Natural killer cell treated with Interleukin-12 subunit alpha and Interleukin-12 subunit beta and Interleukin-15 and Interleukin-18, amount 100 ng/mL, for 72 hours (primary cell): ENCODE results near the gene RRP15. TPM values are rescaled to one million over a fixed set of nuclear protein-coding genes. Genes with fewer than 3 reads are reported as not detected.

ENCODE experiments used
- ATAC-seq, 2 donors: fragments of 150-1000 bp; cut with Tn5 transposase in 1 of 2; sonication (Bioruptor Pico), chemical (Tn5 transposase) in 1 of 2; 2 replicates each; pipeline ENCODE4 v1.10.0; 2021
- DNase-seq: peaks from one replicate; pipeline ENCODE4 v3.0.0; 2022; ENCODE audit warnings: low spot score
- H3K27ac Mint-ChIP-seq, 2 donors: 1 replicate in 1 of 2; 2 replicates in 1 of 2; pipeline ENCODE4 v1.8.0; 2022; ENCODE audit warnings: mixed read lengths in 2 of 2, mild to moderate bottlenecking in 1 of 2, moderate library complexity in 1 of 2
- H3K27me3 Mint-ChIP-seq, 2 donors: 1 replicate in 1 of 2; 2 replicates in 1 of 2; pipeline ENCODE4 v1.8.0; 2022; ENCODE audit warnings: mixed read lengths in 2 of 2
- H3K36me3 Mint-ChIP-seq: one replicate; pipeline ENCODE4 v1.8.0; 2022; ENCODE audit warnings: mixed read lengths
- H3K4me1 Mint-ChIP-seq, 2 donors: 1 replicate in 1 of 2; 2 replicates in 1 of 2; pipeline ENCODE4 v1.8.0; 2022; ENCODE audit warnings: low read depth in 2 of 2, mixed read lengths in 2 of 2, mild to moderate bottlenecking in 1 of 2
- H3K4me3 Mint-ChIP-seq: one replicate; pipeline ENCODE4 v1.8.0; 2022; ENCODE audit warnings: mixed read lengths
- H3K9me3 Mint-ChIP-seq: 2 replicates; pipeline ENCODE4 v1.8.0; 2022; ENCODE audit warnings: mixed read lengths
- total RNA-seq, 2 donors: library from RNA; stranded (reverse); gene quantifications; one replicate each; pipeline ENCODE4 v1.2.3, GENCODE V29; 2022

The RRP15 gene
- total RNA-seq, 2 donors from 2014 or later: 23.9 to 32.4 TPM

DNA sequence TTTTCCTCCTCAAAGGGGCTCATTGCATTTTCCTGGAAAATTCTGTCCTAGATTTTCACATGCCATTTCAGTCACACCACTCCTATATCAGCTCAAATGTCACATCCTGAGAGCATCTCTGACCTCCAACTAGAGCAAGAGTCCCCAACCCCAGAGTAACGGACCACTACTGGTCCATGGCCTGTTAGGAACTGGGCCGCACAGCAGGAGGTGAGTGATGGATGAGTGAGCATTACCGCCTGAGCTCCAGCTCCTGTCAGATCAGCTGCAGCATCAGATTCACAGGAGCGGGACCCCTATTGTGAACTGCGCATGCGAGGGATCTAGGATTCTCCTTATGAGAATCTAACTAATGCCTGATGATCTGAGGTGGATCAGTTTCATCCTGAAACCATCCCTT is 12.7 kb upstream of the RRP15 start:
- no peak for ATAC-seq

DNA sequence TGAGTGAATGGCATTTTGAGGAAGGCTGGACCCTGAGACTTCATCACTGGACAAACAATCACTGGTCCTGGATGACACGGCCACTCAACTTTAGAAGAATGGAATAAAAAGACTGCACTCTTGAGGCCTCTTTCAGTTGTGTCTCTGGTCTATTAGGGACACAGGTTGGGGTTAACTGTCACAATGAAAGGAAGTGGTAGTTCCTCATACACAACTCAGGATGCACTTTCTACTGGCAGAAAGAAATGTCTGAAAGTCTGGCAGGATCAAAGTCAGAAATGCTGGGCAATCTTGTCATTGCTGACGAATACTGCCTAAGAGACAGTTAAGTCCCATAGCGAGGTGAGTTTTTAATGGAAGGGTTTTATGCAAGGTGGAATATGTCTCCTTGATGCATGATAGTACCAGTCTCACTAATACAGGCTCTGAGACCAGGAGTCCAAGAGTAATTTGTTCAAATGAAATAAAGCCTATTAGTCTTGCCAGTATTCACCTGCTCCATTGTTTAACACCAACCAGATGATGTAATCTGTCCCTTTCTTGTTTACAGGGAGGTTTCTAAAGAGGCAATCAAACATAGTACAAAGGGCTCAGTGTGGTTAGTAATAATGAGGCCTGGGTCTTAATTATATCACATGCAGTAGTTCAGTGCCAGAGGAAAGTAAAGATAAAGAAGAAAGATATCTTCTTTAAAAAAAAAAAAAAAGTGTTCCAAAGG is 11.2 kb upstream of the RRP15 start:
- Mint-ChIP-seq H3K27me3 (peaks cover 13 to 28% of the 10 kb centered on the region in 2 donors), H3K36me3 (no peaks in the 10 kb centered on the region), H3K27ac (no peak overlapping the region), H3K9me3 (no peaks in the 10 kb centered on the region), H3K4me1 (no peaks in the 10 kb centered on the region), H3K4me3 (no peak overlapping the region)
- DNase-seq (no peak), ATAC-seq (no peak)

More for the DNA sequence above, 12.7 kb upstream of the RRP15 start:
- H3K4me1 Mint-ChIP-seq: no peaks in the 10 kb centered on the region
- peaks cover 9 to 30% of the 10 kb centered on the region in 2 donors for H3K27me3 Mint-ChIP-seq
- no peaks in the 10 kb centered on the region for H3K36me3 Mint-ChIP-seq
- no peaks in the 10 kb centered on the region for H3K9me3 Mint-ChIP-seq
- H3K4me3 Mint-ChIP-seq: no peak overlapping the region
- H3K27ac Mint-ChIP-seq: no peak overlapping the region
- DNase-seq: no peak

DNA sequence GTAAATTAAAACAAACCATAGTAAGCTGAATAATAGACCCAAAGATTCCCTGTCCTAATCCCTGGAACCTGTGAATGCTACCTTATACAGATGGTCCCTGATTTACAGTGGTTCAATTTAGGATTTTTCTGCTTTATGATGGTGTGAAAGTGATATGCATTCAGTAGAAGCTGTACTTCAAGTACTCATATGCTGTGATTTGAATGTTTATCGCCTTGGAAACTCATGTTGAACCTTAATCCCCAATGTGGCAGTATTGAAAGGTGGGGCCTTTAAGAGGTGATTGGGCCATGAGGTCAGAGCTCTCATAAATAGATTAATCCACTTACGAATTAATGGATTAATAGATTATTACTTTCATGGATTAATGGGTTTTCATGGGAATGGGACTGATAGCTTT is 10.6 kb upstream of the RRP15 start:
- no peaks in the 10 kb centered on the region for H3K36me3 Mint-ChIP-seq
- H3K9me3 Mint-ChIP-seq: no peaks in the 10 kb centered on the region
- peaks cover 13 to 31% of the 10 kb centered on the region in 2 donors for H3K27me3 Mint-ChIP-seq
- no peaks in the 10 kb centered on the region for H3K4me1 Mint-ChIP-seq
- H3K27ac Mint-ChIP-seq: no peak overlapping the region
- no peak overlapping the region for H3K4me3 Mint-ChIP-seq
- DNase-seq (no peak), ATAC-seq (no peak)

DNA sequence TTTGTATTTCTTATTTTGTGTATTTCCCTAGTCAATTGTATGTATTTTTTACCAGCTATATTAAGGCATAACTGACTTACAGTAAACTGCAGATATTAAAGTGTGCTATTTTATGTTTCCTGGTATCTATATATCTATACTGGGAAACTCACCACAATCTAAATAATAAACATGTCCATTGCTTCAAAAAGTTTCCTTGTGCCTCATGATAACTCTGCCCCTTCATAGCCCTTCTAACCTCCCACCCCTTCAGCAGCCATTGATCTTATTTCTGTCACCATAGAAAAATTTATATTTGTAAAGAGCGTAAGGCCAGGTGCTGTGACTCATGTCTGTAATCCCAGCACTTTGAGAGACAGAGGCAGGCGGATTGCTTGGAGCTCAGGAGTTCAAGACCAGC is 9.3 kb upstream of the RRP15 start:
- H3K4me3 Mint-ChIP-seq: no peak overlapping the region
- H3K27ac Mint-ChIP-seq: no peak overlapping the region
- DNase-seq (no peak), ATAC-seq (no peak)
- H3K27me3 Mint-ChIP-seq: peaks cover 17 to 39% of the 10 kb centered on the region in 2 donors
- H3K9me3 Mint-ChIP-seq: no peaks in the 10 kb centered on the region
- H3K36me3 Mint-ChIP-seq: no peaks in the 10 kb centered on the region
- H3K4me1 Mint-ChIP-seq: no peaks in the 10 kb centered on the region

DNA sequence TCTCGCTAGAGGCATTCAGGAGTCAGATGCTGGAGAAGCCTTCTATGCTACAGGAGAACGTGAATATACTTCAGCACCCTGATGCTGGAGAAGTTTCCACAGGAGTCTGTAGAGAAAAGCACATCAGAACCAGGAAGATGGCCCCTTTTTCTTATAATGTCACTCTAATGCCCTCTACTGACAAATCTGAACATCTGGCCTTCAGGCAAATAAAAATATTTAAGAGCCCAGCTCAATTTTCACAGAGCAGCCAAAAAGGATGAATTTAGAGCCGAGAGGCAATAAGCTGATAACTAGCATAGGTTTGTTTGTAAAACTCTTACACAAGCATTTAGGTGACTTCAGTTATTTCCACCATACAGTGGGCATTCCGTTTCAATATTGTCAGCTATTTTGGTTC is 3.8 kb upstream of the RRP15 start:
- no peak overlapping the region for H3K4me3 Mint-ChIP-seq
- DNase-seq (no peak), ATAC-seq (no peak)
- H3K27me3 Mint-ChIP-seq: peaks cover 13 to 22% of the 10 kb centered on the region in 2 donors
- no peaks in the 10 kb centered on the region for H3K36me3 Mint-ChIP-seq
- peaks cover 15 to 22% of the 10 kb centered on the region in 2 donors for H3K4me1 Mint-ChIP-seq
- H3K9me3 Mint-ChIP-seq: peaks cover 3% of the 10 kb centered on the region
- H3K27ac Mint-ChIP-seq: no peak overlapping the region

DNA sequence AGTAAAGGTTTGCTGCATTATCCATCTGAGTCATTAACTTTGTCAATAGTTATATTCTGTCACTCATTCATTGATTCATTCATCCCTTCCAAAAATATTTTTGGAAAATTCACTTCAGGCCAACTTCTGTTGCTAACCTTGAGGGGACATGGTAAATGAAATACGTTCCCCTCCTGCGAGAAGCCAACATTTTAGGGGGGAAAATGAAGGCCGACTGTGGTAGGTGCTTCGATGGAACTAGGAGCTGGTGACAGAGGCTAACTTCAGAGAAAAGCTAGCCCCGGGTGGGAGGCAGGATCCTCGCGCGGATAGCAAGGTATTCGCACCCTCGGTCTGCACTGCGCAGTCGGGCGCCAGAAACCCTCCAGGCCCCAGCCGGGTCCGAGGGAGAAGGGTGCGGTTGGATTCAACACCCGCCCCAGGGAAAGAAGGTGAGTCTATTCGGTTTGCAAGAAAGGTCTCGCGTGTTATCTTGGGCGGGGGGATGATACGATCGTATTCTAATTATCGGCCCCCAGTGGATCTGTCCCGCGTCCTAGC is 646 bp upstream of the RRP15 start:
- H3K9me3 Mint-ChIP-seq: peaks cover 3% of the 10 kb centered on the region
- peaks cover 23 to 26% of the 10 kb centered on the region in 2 donors for H3K4me1 Mint-ChIP-seq
- peak overlapping the region; percentile 85 to 92 for H3K27ac Mint-ChIP-seq
- no peaks in the 10 kb centered on the region for H3K36me3 Mint-ChIP-seq
- DNase-seq (no peak), ATAC-seq (no peak)
- peak overlapping the region; percentile 98 for H3K4me3 Mint-ChIP-seq
- peaks cover 8 to 11% of the 10 kb centered on the region in 2 donors for H3K27me3 Mint-ChIP-seq

DNA sequence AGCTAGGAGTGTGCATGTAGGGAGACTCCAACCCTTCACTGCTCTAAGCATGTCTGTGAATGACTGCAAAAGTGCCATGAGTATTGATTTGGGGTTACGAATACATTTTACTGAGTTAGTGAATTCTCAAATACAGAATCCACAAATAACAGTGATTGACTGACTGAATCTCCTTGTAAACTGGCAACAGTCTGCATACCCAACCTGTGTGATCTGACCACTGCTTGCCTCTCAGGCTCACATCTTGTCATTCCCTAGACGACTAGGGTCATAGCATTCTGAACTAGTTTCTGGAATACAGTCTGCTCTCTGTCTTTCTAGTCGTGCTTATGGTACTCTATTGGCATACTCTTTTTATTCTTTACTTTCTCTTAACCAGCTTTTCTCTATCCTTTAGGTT is 7.4 kb downstream of the RRP15 start:
- no peaks in the 10 kb centered on the region for H3K27me3 Mint-ChIP-seq
- peaks cover 7% of the 10 kb centered on the region in 2 donors for H3K4me1 Mint-ChIP-seq
- H3K4me3 Mint-ChIP-seq: no peak overlapping the region
- DNase-seq (no peak), ATAC-seq (no peak)
- no peaks in the 10 kb centered on the region for H3K9me3 Mint-ChIP-seq
- H3K27ac Mint-ChIP-seq: no peak overlapping the region
- no peaks in the 10 kb centered on the region for H3K36me3 Mint-ChIP-seq

DNA sequence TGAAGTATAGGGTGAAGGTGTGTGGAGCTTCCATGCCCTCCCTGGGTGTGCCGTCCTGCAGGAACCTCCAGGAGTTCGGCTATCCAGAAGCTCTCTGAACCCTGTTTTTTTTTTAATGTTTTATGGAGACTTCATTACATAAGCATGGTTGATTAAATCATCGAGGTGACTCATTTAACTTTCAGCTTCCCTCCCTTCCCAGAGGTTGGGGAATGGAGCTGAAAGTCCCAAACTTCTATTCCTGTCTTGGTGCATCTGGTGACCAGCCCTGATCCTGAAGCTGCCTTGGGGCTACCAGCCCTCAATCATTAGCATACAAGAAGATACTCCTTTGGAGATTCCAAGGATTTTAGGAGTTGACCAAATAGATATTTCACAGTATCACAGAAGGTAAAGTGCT is 9.5 kb downstream of the RRP15 start:
- Mint-ChIP-seq H3K36me3 (no peaks in the 10 kb centered on the region), H3K9me3 (no peaks in the 10 kb centered on the region), H3K4me1 (peaks cover 1 to 11% of the 10 kb centered on the region in 2 donors), H3K27ac (no peak overlapping the region), H3K4me3 (no peak overlapping the region), H3K27me3 (no peaks in the 10 kb centered on the region)
- DNase-seq (no peak), ATAC-seq (no peak)

DNA sequence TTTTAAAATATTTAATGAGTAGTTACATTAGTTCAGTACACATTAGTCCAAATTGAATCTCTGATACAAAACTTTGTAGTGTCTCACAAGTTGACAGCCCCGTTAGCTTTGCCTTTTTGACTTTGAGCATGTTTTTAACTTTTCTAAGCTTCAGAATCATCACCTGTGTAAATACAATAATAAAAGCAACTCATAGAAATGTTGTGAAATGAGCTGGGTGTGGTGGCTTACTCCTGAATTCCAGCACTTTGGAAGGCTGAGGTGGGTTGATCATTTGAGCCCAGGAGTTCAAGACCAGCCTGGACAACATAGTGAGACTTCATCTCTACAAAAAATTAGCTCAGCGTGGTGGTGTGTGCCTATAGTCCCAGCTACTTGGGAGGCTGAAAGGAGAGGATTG is 11.1 kb downstream of the RRP15 start:
- H3K4me1 Mint-ChIP-seq: peaks cover 0 to 11% of the 10 kb centered on the region in 2 donors
- ATAC-seq (no peak), DNase-seq (no peak)
- H3K9me3 Mint-ChIP-seq: no peaks in the 10 kb centered on the region
- no peaks in the 10 kb centered on the region for H3K27me3 Mint-ChIP-seq
- H3K36me3 Mint-ChIP-seq: no peaks in the 10 kb centered on the region
- H3K4me3 Mint-ChIP-seq: no peak overlapping the region
- H3K27ac Mint-ChIP-seq: no peak overlapping the region

DNA sequence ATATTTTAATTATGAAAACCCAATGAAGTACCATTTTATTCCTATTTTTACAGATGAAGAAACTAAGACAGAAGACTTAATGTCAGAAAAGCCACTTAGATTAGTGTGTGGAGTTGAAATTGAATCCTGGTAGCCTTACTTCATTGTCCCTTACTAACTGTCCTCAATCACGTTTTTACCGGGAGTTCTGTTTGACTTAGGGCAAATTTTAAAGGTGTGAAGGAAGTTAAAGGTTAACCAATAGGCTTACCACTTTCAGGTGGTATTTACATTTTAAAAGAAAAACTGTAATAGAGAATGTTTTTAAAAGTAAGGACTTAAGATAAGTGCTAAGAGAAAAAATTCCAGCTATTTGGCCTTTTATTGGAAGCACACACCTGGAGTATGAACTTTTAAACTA is 12.4 kb downstream of the RRP15 start:
- no peak overlapping the region for H3K4me3 Mint-ChIP-seq
- H3K9me3 Mint-ChIP-seq: no peaks in the 10 kb centered on the region
- no peak for ATAC-seq
- no peaks in the 10 kb centered on the region for H3K36me3 Mint-ChIP-seq
- no peak overlapping the region for H3K27ac Mint-ChIP-seq
- H3K27me3 Mint-ChIP-seq: no peaks in the 10 kb centered on the region
- peaks cover 0 to 11% of the 10 kb centered on the region in 2 donors for H3K4me1 Mint-ChIP-seq
- DNase-seq: no peak

DNA sequence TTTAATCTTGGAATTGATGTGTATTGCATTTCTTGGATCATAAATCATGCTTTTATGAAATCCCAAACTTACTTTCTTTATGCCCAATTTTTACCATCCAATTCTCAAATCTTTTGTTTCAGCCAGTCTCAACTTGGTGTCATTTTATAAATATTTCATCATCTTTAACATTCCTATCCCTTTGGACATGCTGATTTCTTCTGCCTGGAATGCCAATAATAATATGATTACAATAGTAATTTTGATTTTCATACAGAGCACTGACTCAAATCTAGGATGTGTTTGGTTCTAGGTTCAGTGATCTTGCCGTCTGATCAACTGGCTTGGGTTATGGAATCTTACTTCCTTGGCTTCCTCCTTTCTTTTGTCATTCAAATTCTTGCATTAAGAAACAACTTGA is 12.8 kb downstream of the RRP15 start:
- Mint-ChIP-seq H3K9me3 (no peaks in the 10 kb centered on the region), H3K27ac (no peak overlapping the region), H3K27me3 (no peaks in the 10 kb centered on the region), H3K36me3 (no peaks in the 10 kb centered on the region), H3K4me1 (peaks cover 0 to 11% of the 10 kb centered on the region in 2 donors), H3K4me3 (no peak overlapping the region)
- ATAC-seq (no peak), DNase-seq (no peak)

DNA sequence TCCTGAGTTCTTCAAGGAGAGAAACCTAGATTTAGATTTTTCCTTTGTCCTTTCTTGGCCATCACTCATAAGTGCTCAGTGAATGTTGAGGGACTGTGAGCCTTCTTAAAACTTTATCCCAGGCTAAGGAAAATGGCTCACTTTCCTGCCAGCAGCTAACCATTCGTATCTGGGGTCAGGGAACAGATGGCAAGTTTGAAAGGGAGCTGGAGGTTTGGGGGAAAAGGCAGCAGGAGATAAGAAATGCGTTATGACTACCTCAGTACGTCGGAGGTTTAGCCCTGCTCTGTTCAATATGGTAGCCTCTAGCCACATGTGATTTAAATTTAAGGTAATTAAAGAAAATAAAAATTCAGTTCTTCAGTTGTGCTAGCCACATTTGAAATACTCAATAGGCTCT is 13.3 kb downstream of the RRP15 start:
- DNase-seq (no peak), ATAC-seq (no peak)
- no peaks in the 10 kb centered on the region for H3K27me3 Mint-ChIP-seq
- H3K9me3 Mint-ChIP-seq: no peaks in the 10 kb centered on the region
- no peak overlapping the region for H3K27ac Mint-ChIP-seq
- H3K4me1 Mint-ChIP-seq: peaks cover 0 to 11% of the 10 kb centered on the region in 2 donors
- no peak overlapping the region for H3K4me3 Mint-ChIP-seq
- no peaks in the 10 kb centered on the region for H3K36me3 Mint-ChIP-seq

DNA sequence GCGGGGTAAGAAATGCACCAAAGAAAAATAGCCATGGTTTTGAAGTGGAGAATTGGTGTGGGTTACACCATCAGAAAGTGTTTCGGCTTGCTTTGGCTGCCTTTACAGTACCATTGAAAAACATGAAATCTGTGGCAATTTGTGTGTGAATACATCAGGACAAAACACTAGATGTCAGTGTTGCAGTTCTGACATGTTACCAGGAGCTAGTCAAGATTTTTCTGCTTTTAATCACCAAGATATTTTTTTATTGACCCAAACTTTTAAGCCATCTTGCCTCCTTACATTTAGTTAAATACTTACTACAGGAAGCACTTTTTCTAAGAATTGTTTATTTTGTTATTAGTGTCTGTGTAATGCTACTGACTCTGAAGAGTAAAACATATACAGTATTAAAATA is 14.3 kb downstream of the RRP15 start:
- Mint-ChIP-seq H3K27ac (no peak overlapping the region), H3K9me3 (no peaks in the 10 kb centered on the region), H3K4me1 (peaks cover 0 to 11% of the 10 kb centered on the region in 2 donors), H3K4me3 (no peak overlapping the region), H3K27me3 (no peaks in the 10 kb centered on the region), H3K36me3 (no peaks in the 10 kb centered on the region)
- no peak for ATAC-seq
- DNase-seq: no peak

DNA sequence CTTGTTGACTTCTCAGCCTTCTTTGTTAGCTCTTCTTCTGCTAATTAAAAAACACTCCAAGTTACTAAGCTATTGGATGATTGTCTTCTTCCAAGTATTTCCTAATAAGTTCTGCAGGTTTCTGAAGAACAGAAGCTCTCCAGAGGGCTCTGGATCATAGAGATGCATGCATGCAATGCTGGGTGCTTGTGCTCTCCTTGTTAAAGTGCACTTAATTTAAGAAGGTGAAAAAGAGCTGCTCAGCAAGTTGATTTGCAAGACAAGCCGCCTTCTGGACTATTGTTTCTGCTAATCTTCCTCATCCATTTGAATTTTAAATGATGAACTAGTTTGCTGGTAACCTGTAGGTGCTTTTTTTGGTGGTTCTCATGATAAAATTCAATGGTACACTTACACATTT is 16.1 kb downstream of the RRP15 start:
- ATAC-seq: no peak
- Mint-ChIP-seq H3K4me3 (no peak overlapping the region), H3K36me3 (no peaks in the 10 kb centered on the region), H3K27ac (no peak overlapping the region), H3K4me1 (peaks cover 0 to 11% of the 10 kb centered on the region in 2 donors), H3K27me3 (no peaks in the 10 kb centered on the region), H3K9me3 (no peaks in the 10 kb centered on the region)
- DNase-seq: no peak

DNA sequence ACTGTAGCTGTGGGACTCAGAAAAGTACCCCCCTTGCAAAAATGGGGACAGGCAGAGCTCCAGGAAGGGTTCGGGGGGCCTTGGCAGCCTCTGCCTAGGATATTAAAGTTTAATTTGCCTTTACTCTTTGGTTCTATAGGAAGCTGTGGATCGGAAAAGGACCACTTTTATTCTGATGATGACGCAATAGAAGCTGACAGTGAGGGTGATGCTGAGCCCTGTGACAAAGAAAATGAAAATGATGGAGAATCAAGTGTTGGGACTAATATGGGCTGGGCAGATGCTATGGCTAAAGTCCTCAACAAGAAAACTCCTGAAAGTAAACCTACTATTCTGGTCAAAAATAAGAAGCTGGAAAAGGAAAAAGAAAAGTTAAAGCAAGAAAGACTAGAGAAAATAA is 17.1 kb downstream of the RRP15 start:
- no peaks in the 10 kb centered on the region for H3K9me3 Mint-ChIP-seq

More for the DNA sequence above, 17.1 kb downstream of the RRP15 start:
- peaks cover 1% of the 10 kb centered on the region for H3K36me3 Mint-ChIP-seq
- peaks cover 0 to 7% of the 10 kb centered on the region in 2 donors for H3K4me1 Mint-ChIP-seq
- H3K27me3 Mint-ChIP-seq: no peaks in the 10 kb centered on the region
- ATAC-seq: no peak
- H3K27ac Mint-ChIP-seq: no peak overlapping the region
- DNase-seq: no peak
- H3K4me3 Mint-ChIP-seq: no peak overlapping the region
